GM04504 (cell line): ENCODE data around the gene RALGAPB.

ENCODE experiments used
- DNase-seq: peaks from one replicate; pipeline ENCODE4 v3.0.0-alpha.2; 2012; ENCODE audit warnings: low read depth

RALGAPB gene

DNA sequence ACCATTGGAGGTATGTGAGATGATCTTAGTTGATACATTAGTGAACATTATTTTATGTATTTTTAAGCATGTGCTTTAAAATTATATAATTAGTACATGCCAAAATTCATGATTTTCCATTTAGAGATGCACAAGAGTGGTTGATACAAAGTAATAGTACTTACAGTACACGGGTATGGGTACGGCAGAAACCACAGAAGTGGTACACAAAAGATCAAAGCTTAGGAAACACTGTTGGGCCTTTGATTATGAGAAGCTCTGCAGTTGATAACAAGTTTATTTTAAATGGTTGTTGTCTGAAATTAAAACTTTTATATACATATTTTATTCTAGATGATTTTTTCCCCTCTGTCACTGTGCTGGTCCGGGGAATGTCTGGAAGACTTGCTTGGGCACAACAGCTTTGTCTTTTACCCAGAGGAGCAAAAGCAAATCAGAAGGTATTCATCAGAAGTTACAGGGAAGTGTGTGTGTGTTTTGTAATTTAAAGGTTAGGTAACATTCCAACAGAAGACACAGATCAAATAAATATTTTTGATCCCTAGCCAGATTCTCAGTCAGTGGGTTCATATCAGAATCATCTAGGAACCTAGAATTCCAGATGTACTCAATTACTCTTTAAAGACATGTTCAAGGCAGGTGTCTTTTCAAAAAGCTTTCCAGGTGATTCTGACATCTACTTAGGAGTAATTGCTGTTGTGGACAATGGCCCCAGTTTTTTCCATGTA lies 75.9 kb downstream of the RALGAPB start:
- no peak for DNase-seq

GRCh38 chr20:38550274-38550673 lies 77.6 kb downstream of the RALGAPB start:
- DNase-seq, result no peak

DNA sequence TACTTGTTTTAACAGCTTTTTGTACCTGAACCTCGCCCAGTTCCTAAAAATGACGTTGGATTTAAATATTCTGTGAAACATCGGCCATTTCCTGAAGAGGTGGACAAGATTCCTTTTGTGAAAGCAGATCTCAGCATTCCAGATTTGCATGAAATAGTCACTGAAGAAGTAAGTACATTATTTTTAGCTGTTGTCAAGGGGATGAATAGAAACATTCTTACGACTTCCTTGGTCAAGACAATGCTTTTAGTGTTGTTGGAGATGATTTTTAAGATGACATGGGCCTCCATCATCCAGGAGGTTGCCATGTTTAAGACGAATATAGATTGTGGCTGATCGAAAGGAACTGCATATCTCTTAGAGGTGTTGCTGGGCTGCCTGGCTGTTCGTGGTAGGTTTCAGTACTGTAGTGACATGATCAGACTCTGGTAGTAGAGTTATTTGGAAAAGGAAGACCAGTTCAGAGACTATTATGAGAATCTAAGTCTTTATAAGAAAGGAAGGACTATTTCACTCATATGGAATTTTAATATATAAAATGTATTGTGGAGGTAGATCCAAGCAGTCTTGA lies 78.5 kb downstream of the RALGAPB start:
- no peak for DNase-seq

DNA sequence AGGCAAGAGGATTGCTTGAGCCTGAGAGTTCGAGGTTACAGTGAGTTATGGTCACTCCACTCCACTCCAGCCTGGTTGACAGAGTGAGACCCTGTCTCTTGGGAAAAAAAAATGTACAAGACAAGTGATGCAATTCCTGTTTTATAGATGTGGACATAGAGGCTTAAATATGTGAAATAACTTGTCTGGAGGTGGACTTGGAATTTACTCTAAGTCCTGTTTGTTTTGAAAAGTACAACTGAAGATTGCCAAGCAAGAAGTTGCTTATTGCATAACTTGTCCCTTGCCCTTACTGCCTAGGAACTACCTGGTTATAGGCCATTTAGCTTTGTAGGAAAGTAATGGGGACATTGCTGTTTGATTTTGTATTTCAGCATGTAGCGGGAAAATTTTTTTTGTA lies 82.3 kb downstream of the RALGAPB start:
- DNase-seq, result no peak

GRCh38 chr20:38555395-38555794 lies 82.8 kb downstream of the RALGAPB start:
- no peak for DNase-seq

GRCh38 chr20:38557174-38557573 lies 84.5 kb downstream of the RALGAPB start:
- no peak for DNase-seq

- DNase-seq, result no peak
Observed at GRCh38 chr20:38558596-38559360, 86.1 kb downstream of the RALGAPB start.

DNA sequence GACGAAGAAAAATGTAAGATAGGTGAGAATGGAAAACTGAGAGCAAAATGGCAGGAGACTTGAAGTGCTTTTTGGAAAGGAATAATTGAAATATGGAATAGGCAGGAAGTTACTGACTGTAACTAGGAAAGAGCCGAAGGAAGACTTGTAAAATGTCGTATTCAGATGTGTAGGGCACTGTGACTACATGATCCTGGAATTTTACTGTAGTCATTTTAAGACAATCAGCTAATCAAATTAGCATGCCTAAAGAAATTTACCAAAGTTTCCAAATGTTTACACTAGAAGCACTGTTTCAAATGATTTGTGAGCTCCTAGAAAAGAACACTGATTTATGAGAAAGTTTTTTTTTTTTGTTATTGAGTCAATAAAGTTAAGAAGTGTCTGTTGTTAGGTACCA lies 87.1 kb downstream of the RALGAPB start:
- DNase-seq, result peak; percentile 5

GRCh38 chr20:38563802-38564431 lies 91.3 kb downstream of the RALGAPB start:
- DNase-seq, result no peak

DNA sequence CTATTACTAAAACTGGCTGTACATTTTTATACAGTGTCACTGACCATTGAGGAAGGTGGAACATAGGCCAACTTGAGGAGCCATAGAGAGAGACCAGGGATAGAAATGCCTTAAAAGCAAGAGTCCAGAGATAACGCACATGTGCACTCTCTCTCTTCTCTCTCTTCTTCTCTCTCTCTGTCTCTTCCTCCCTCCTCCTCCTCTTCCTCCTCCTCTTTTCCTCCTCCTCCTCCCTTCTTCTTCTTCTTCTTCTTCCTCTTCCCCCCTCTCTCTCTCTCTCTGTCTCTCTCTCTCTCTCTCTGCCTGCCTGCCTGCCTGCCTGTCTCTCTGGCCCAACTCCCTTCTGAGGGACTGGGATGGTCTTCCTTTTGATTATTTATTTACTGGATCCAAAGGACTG lies 92.0 kb downstream of the RALGAPB start:
- DNase-seq, result no peak

DNA sequence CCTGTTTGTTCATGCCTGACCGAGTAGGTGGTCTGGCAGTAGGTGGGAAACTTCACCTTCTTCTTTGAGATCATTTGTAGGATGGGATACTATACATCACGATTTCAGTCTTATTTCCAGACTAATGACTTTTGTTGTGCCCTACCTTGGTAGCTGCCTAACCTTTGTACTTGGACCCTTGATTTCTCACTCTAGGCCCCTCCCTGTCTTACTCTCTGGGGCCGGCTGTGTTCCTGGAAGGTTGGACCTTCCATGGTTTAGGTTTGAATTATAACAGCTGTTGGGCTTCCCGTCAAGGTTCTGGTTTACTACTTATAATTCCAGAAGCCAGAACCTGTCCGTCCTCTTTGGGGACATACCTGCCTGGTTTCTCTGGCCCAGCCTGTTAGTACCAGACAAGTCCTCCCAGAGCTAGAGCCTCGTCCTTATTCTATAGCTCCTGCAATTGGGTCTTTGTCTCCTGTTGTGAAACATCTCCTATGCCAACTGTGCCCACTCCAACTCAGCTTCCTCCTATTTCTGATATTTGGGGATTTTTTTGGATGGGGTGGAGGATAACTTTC lies 93.5 kb downstream of the RALGAPB start:
- no peak for DNase-seq

DNA sequence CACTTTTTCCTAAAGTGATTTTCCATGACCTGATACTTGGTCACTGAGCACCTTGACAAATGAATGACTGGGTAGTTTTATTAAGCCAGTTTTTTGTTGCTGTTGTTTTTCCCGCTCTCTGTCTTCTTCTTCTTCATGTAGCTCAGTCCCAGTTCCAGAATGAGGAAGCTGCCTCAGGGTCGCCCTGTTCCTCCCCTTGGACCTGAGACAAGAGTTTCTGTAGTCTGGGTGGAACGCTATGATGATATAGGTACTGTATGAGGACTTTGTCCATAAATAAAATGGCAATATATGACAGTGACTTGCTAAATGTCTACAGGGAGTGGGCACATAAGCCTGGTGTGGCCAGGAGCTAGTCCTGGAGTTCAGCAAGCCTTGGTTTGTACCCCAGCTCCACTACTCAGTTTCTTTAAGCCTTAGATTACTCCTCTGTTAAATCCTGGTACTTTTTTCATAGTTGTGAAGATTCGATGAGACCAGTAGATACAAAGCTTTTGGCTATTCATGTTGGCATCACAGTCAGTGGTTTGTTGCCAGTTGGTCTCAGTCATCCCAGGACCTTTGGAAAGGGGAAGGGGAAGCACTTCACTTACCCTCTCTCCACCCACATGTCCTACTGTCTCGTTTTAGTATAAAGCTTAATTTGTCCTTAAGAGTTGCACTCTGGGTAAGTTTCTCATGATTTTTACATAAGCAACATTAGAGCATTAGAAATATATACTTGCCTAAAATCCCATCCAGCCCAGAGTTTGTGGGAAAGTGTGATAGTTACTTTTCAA lies 97.3 kb downstream of the RALGAPB start:
- no peak for DNase-seq

GRCh38 chr20:38573413-38573812 lies 100.8 kb downstream of the RALGAPB start:
- DNase-seq, result peak; percentile 4

- DNase-seq, result no peak
Observed at GRCh38 chr20:38579219-38579910, 106.7 kb downstream of the RALGAPB start.

DNA sequence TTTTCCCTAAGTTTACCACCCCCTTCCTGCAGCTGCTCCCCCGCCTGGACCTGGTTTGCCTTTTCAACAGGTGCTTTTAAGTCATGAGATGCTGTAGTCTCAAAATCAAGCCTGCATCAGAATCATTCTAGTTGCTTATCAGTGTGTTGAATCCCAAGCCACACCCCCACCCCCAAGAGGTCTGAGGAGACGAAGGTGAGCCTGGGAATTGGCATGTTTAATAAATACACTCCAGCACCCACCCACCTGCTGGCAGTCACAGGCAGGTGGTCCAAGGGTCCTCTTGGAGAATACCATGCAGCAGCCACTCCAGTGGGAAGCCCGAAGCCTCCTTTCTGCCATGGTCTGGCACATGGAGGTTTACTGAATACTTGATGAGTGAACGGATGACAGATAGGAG lies 107.3 kb downstream of the RALGAPB start:
- no peak for DNase-seq

DNA sequence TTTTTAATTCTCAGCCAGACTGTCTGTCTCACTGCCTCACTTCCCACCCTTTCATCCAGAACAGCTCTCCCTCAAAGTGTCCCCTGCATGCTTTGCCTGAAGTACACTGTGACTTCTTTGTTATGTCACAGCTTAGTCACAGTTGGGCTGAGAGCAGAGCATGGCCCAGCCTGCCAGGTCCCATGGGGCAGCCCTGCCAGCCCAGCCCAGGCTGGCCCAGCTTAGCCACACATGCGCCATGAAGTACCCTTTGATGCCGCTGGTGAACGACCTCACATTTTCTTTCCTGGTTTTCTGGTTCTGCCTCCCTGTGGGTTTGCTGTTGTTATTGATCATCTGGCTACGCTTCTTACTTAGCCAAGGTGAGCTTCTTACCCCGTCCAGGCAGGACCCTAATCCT lies 108.4 kb downstream of the RALGAPB start, which contains the start of gene ADIG:
ADIG (plus strand) TSS at position 185 of the 400 bp plus-strand sequence; CDS start at position 239, 54 bp downstream.
- no peak for DNase-seq

- DNase-seq, result no peak
Observed at GRCh38 chr20:38581830-38582358, 109.3 kb downstream of the RALGAPB start.

GRCh38 chr20:38583306-38583705 lies 110.7 kb downstream of the RALGAPB start:
- DNase-seq, result no peak

- DNase-seq, result no peak
Observed at GRCh38 chr20:38584099-38584763, 111.6 kb downstream of the RALGAPB start.
